ENCODE results near the gene POLN.

POLN gene

DNA sequence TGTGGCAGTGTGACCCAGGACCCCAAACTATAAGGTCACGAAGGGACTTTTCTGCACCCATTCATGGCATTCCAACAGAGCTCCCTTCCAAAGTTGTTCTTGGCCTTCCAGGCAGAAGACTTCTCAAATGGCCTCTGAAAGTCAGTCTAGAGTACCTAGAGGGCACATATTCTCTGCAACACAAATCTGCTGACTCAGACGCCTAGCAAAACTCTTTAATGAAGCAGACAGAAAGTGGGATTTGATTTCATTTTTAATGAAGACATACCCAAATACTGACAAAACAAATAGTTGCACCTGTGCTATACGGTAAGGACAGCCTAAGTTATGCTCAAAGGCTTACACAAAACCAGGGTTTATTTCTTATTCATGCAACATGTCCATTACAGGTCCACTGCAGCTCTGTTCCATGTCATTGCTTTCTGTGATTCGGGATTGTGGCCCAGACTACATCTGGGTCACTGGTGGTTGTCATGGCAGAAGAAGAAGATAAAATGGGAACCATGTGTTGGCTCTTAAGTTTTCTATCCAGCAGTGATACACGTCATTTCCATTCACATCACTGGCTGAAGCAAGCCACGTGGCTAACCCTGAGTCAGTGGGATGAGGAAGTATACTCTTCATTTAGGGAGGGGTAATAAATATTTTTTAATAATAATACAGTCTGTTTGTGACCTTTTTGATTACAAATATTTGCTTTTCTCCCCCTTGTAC is 125.1 kb downstream of the POLN start:
- no peak for DNase-seq (ENCODE audit: low read depth, low spot score)
- in situ Hi-C loops (cut with HindIII; ENCODE audit: low sequenced_read_pairs): no loop called here
- no peak overlapping the region for H3K4me3 ChIP-seq (ENCODE audit: low read depth, low read length)
- TF ChIP-seq, protein P1, sequence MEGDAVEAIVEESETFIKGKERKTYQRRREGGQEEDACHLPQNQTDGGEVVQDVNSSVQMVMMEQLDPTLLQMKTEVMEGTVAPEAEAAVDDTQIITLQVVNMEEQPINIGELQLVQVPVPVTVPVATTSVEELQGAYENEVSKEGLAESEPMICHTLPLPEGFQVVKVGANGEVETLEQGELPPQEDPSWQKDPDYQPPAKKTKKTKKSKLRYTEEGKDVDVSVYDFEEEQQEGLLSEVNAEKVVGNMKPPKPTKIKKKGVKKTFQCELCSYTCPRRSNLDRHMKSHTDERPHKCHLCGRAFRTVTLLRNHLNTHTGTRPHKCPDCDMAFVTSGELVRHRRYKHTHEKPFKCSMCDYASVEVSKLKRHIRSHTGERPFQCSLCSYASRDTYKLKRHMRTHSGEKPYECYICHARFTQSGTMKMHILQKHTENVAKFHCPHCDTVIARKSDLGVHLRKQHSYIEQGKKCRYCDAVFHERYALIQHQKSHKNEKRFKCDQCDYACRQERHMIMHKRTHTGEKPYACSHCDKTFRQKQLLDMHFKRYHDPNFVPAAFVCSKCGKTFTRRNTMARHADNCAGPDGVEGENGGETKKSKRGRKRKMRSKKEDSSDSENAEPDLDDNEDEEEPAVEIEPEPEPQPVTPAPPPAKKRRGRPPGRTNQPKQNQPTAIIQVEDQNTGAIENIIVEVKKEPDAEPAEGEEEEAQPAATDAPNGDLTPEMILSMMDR (IDR thresholded peaks at IDR 0.05; ENCODE audit: low read depth, low read length): no peak

DNA sequence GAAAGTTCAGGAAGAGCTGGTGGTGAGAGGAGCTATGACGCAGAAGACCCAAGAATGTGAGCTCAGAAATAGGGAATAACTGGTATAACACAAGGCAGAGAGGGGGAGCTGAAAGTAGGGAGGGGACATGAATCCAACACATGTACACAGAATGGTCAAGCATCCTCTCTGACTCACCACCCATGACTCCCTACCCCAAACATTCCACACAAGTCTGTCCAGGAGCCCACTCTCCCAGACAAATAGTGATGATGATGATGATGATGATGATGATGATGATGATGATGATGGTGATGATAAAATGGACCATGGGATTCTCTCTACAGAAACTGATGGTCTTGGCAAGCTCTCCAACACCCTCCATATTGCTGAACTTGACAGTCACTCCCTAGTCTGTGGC is 136.4 kb downstream of the POLN start:
- TF ChIP-seq, protein P1 (IDR thresholded peaks at IDR 0.05; ENCODE audit: low read depth, low read length): no peak
- in situ Hi-C loops (cut with HindIII; ENCODE audit: low sequenced_read_pairs): no loop called here
- no peak overlapping the region for H3K4me3 ChIP-seq (ENCODE audit: low read depth, low read length)
- DNase-seq (ENCODE audit: low read depth, low spot score): no peak

DNA sequence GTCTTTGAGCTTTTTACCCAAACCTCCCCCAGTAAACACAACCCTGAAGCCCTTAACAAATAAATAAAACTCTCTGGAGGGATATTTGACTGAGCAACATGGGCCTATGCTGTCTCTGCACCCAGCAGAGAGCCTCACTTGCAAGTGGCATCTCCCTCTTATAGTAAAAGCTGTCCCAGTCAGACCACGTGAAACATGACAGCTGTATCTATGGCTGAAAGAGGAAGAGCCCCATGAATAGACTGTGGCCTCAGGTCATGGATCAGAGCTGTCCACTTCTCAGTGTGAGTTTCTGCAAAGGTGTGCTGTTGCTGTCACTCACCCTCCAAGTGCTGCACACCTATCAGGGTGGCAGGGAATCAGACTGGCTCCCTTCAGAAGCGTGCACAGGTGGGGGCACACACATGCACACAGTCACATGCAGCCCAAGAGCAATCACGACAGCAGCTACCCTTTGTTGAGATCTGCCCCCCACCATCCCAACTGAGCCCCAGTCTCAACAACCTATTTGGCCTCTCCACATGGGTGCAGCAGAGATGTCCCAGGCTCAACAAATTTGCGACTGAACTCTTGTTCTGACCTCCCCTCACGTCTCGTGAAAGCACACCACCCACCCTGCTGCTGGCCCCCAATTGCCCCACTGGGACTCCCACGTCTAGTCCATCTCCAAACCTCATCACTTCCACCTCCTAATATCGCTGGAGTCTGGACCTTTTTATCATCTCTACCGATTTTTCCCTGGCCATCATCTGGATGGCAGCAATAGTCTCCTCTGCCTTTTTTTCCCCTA is 137.2 kb downstream of the POLN start:
- TF ChIP-seq, protein P1 (IDR thresholded peaks at IDR 0.05; ENCODE audit: low read depth, low read length): no peak
- no peak overlapping the region for H3K4me3 ChIP-seq (ENCODE audit: low read depth, low read length)
- no peak for DNase-seq (ENCODE audit: low read depth, low spot score)
- in situ Hi-C loops (cut with HindIII; ENCODE audit: low sequenced_read_pairs): no loop called here

DNA sequence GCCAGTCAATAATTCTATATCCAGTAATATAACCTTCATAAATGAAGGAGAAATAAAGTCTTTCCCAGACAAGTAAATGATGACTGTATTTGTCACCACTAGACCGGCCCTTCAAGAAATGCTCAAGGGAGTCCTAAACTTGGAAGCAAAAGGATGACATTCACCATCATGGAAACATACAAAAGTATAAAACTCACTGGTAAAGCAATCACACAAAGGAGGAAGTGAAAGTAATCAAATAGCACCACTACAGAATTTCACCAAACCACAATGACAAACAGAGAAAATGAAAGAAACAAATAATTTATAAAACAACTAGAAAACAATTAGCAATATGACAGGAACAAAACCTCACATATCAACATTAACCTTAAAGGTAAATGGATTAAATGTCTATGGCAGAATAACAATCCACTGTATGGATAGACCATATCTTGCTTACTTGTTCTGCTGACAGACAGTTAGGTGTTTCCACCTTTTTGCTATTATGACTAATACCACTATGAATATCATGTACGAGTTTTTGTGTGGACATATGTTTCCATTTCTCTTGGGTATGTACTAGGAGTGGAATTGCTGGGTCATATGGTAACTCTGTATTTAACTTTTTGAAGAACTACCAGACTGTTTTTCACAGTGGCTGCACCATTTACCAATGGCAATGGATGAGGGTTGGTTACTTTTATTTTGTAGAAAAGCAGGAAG is 137.9 kb downstream of the POLN start:
- H3K4me3 ChIP-seq (ENCODE audit: low read depth, low read length): no peak overlapping the region
- no peak for DNase-seq (ENCODE audit: low read depth, low spot score)
- TF ChIP-seq, protein P1 (IDR thresholded peaks at IDR 0.05; ENCODE audit: low read depth, low read length): no peak
- in situ Hi-C loops (cut with HindIII; ENCODE audit: low sequenced_read_pairs): no loop called here

DNA sequence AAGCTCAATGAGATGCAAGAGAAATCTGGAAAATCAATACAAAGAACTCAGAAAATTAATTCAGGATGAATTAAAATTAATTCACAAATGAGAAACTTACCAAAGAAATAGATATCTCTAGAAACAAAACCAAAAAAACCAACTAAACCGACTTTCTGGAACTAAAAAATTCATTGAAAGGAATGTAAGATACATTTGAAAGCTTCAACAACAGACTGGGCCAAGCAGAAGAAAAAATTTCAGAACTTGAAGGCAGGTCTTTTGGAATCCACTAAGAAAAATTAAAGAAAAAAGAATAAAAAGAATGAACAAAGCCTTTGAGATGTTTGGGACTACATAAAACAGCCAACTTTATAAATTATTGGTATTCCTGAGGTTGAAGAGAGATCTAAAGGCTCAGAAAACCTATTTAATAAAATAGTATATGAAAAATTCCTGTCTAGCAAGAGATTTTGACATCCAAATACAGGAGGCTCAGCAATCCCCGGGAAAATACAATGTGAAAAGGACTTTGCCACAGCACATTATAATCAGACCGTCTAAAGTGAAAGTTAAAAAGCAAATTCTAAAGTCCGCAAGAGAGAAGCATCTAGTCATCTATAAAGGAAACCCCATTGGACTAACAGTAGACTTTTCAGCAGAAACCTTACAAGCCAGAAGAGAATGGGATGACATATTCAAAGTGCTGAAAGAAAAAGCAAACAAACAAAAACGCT is 138.6 kb downstream of the POLN start:
- TF ChIP-seq, protein P1 (IDR thresholded peaks at IDR 0.05; ENCODE audit: low read depth, low read length): no peak
- in situ Hi-C loops (cut with HindIII; ENCODE audit: low sequenced_read_pairs): no loop called here
- no peak overlapping the region for H3K4me3 ChIP-seq (ENCODE audit: low read depth, low read length)
- no peak for DNase-seq (ENCODE audit: low read depth, low spot score)

Data from astrocyte of the spinal cord (primary cell).